HG02623 (cell line): Measurements from ENCODE around the gene ABHD5.

ENCODE experiments used
- ATAC-seq: cut with Tn5 transposase; IDR thresholded peaks from one replicate; pipeline ENCODE4 v1.9.1; 2021; ENCODE audit warnings: moderate library complexity; ENCODE audit not compliant: unreplicated experiment

The ABHD5 gene

DNA sequence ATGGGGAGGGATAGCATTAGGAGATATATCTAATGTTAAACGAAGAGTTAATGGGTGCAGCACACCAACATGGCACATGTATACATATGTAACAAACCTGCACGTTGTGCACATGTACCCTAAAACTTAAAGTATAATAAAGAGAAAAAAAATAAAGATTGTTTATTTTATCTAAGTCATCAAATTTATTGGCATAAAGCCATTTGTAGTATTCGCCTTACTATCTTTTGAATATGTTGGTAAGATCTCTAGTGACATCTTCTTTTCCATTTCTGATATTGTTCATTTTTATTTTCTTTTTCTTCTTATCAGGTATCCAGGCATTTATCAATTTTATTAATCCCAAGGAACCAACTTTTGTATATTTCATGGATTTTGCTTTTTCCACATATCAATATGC is 5.8 kb upstream of the ABHD5 start:
- ATAC-seq: no peak

DNA sequence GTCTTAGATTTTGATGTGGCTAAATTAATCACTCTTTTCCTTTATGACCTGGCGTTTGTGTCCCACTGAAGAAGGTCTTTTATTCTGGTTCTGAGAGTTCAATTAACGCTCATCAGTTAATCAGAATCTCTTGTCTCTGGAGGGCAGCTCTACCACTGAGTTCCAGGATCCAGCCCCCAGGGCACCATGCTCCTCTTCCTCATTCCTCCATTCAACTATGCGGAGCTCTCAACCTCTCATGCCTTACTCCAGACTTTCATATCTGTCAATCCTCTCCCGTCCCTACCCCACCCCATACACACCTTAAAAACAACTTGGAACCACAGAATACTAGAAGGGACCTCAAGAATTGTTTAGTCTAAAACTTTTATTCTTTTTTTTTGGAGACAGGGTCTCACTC is 4.8 kb upstream of the ABHD5 start:
- ATAC-seq: no peak

DNA sequence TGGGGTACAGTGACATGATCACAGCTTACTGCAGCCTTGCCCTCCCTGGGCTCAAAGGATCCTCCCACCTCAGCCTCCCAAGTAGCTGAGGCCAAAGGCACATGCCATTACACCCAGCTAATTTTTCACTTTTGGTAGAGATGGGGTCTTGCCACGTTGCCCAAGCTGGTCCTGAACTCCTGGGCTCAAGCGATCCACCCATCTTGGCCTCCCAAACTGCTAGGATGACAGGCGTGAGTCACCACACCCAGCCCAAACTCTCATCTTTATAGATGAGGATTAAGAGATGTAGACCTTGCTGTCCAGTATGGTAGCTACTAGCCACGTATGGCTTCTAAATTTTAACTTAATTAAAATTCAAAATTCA is 4.4 kb upstream of the ABHD5 start:
- ATAC-seq: no peak

DNA sequence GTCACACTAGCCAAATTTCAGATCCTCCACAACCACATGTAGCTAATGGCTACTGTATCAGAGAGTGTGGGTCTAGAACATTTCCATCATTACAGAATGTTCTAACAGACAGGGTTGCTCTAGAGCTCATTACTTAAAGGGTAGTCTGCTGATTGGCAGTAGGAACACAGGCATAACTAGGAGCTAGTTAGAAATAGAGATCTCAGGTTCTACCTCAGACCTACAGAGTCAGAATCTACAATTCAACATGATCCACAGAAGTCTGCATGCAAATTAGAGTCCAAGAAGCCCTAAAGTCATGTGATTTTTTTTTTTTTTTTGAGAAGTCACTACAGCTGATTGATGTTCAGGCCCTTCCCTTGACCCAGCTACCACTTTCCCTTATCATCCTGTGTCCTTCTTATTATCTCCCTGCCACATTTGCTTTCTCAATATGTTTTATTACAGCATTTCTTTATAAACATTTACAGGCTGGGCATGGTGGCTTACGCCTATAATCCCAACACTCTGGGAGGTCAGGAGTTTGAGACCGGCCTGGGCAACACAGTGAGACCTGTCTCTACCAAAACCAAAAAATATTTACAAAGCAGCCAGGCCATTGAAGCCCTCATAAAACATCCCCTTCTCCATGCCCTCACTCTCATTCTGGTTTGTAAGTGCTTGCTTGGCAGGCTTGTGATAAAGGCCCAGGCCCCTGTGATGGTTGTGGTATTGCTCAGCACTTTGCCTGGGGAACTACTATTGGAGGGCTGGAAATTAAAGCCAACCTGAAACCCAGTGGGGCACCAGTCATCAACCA is 3.8 kb upstream of the ABHD5 start:
- no peak for ATAC-seq

DNA sequence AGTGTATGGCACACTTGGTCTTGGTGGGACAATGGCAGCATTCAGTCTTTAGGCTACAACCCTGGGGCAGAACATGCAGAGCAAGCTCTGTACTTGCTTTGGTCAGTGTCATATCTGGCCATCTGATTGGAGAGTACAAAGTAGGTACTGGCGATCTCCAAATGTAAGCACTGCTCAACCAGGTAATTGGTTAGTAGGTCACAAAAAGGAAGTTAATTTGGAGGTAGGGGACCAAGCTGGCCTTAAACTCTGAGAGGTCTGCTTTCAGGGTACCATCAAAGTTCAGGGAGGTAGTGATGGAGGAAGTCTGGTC is 3.3 kb upstream of the ABHD5 start:
- ATAC-seq: no peak

DNA sequence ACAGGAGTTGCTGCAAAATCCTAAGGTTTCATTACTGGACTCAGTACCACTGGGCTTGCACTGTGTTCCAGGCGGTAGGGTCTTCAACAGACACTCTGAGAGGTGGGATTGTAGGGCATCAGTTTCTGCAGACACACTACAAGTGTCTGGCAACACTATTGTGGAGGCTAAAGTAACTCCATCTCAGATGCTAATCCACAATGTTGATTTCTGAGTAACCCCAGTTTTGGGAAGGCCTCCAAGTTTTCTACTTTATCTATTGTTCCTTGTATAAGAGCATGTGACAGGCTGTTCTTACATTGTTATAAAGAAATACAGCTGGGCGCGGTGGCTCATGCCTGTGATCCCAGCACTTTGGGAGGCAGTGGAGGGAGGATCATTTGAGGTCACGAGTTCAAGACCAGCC is 2.5 kb upstream of the ABHD5 start:
- ATAC-seq: no peak

DNA sequence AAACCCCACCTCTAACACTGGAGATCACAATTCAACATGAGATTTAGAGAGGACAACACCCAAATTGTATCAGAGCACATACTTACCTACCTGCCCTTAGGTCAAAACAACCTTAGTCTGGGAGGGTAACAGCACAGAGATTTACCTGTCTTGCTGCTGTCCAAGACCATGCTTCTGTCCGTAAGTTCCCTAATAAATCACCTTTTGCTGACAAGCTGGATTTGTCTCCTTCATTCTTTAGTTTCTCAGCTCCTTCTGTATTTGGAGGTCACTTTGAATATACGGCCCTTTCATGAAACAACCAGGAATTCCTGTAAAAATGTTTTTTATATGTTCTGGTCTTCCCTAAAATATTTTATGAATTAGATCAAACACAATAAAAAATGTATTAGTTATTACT is 1.6 kb upstream of the ABHD5 start:
- ATAC-seq: no peak

DNA sequence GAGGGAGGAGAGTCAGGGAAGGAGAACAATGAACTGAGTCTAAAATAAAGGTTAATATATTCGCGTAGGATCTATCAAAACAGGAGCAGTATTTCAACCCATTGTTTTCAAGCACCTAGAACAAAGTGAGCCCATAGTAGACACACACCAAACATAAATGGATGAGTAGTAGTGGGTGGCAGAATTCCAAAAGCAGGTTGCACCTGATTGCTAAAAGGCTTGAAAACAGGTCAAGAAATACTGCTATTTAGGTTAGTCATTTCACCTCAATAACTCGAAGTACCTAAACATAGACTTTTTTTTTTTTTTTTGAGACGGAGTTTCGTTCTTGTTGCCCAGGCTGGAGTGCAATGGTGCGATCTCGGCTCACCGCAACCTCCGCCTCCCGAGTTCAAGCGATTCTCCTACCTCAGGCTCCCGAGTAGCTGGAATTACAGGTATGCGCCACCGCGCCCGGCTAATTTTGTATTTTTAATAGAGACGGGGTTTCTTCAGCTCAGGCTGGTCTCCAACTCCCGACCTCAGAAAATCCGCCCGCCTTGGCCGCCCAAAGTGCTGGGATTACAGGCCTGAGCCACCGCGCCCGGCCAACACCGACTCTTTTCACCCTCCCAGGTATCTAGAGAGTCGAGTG is 855 bp upstream of the ABHD5 start:
- ATAC-seq: no peak

DNA sequence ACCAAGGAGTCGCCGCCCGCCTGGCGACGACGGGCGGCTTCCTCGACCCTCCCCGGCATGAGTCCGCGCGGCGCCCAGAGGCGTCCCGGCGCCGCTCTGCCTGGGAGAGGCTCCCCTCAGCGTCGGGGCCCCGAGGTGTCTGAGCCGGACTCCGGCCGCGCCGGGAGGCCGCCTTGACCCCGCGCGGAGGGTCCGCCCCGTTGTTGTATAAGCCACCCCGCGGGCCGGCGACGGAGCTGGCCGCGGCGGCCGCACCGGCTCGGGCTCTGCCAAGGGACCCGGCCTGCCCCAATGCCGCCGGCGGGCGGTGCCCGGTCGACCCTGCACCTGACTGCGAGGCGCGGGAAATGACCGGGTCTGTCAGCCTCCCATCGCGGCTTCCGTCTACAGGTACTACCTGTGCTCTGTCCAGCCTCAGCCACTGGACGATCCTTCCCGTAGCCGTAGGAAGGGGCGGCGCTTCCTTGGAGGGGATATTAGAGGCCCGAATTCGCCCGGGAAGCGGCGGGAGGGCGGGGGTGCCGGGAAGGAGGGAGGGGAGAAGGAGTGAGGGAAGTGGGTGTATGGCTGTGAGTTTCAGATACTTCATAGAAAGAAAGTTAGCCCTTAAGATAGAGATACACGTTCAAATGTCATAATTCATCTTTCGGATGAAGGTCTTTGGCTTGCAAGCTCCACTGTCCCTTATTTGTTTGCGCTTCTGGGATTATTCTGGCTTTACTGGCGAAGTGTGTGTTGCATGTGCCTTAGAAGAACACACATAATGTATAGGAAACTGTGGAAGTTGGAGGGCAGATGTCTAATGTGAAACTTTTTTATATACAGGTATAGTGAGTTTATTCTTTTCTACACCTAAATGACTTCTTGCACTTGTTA is 620 bp downstream of the ABHD5 start:
- ATAC-seq: peak; percentile 29

DNA sequence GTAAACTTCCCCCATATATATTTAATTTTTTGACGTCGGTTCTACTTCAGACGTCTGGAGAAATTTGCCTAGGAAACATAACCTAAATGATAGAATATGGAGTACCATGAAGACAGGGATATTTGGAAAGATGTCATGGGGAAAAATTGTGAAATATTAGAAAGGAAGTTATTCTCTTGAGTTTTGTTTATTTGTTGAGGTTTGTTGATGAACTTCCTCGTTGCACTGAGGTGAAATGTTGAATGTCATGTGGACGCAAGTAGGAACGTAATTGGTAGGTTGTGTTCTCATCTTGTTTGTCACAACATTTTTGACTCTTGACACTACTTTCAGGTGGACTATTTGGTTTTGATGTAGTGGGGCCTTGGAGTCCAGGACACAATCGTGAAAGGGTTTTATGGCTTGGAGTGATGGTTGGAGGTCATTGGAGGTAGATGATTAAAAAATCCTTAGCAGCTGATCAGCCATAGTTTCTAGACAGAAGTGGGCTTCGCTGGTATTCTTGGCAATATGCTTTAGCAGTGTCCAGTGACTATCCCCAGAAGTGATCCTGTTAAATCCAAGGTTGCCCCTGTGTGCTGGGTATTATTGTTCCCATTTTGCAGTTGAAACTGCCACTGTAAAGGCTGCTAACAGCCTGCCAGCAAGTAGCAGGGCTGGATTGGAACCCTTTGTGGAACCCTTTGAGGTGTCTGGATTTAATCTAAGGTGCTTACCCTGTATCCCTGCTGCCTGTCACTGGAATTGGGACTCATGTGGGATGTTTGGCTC is 1.5 kb downstream of the ABHD5 start:
- ATAC-seq: no peak

DNA sequence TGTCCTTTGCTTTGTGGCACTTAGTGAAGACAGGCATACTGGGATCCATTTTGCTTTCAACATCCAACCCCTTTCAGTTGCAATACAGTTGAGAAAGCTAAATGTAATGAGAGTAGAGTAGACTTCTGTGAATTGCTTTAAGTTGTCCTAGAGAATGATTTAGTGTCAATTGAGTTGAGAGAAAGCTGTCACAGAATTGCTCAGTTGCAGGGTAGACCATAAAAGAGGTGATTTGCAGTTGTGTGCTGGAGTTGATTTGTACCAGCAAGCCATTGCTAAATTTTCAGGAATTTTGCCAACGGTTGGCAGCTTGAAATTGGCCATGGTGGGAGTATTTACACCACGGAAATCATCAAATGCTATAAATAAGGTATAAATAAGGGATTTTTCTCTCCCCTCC is 2.2 kb downstream of the ABHD5 start:
- no peak for ATAC-seq

DNA sequence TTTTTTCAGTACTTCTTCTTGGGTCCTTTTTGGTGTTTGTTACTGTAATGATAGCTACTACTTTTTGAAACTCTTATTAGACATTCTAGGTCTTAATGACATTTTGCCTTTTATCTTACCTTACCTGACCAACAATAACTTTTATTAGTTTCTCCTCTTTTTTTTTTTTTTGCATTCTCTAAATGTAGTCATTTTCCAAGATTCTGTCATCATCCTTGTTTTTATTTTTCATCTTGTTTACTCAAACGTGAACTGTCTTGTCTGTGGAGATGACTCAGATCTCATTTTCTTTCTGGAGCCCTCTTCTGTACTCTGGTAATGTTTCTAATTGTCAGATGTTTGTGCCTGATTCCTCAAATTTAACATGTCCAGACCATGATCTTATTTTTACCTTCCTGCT is 2.9 kb downstream of the ABHD5 start:
- ATAC-seq: no peak

DNA sequence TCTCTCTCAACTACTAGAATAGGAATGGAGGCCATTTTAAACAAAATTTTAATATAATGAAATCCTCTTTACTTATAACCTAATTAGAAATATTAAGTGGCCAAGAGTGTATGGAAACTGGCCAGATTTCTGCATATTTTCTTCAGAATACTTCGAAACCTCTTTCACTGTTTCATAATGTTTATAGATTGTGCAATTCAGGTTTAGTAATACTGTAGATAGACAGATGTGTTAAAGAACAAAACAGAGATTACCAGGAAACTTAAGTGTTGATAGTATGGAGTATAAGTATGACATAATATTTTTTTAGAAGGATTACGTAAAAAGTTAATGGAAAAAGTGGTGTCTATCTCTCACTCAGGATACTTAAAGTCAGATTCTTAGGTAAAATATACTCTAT is 4.7 kb downstream of the ABHD5 start:
- ATAC-seq: no peak

DNA sequence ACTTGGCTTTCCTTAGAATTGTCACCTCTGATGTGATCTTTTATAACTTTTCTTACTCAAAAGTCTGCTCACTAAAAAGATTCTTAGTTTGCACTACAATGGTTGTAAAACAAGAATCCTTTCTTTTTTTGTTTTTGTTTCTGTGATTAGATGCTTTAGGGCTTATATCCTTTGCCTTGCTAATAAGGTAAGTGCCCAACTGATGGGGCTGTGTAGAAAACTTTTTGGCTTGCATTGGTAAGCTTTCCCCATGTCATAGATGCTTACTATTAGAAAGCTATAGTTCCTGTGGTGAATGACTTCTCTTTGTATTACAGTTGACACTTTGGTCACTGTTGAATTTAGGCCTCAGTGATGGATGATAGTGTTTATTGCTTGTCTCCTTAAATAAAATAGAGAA is 5.1 kb downstream of the ABHD5 start:
- ATAC-seq: no peak

DNA sequence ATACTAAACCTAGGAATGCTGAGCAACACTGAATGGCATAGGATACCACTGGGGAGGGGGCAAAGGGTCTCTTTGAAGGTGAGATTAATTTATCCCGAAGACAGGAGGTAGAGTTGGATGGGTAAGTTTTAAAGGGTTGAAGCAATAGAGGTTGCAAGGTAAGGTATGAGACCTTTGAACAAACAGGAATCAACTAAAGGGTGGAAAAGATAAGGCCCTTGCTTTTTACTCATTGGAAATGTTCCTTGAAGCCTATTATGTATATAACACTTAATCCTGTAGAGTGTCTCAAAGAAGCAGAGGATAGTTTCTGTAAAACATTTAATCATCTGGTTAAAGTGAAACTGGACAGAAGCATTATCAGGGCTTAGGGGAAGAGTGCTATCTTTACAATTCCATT is 5.7 kb downstream of the ABHD5 start:
- no peak for ATAC-seq

DNA sequence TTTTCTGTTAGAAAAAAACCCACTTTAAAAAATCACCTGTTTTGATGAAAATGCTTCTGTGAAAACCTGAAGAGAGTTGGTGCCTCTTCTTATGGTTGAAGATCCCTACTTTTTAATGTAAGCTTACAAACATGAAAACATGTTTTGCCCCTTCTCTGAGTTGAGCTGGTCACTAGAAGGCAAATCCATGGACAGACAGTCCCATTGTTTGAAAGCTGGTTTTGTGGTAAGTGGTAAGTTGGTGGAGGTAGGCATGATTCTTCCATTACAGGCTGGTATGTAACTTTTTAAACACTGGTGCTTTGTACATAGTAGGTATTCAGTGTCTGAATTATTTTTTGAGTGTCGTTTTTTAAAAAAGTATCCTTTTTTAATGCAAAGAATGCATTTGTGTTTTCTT is 6.1 kb downstream of the ABHD5 start:
- no peak for ATAC-seq

DNA sequence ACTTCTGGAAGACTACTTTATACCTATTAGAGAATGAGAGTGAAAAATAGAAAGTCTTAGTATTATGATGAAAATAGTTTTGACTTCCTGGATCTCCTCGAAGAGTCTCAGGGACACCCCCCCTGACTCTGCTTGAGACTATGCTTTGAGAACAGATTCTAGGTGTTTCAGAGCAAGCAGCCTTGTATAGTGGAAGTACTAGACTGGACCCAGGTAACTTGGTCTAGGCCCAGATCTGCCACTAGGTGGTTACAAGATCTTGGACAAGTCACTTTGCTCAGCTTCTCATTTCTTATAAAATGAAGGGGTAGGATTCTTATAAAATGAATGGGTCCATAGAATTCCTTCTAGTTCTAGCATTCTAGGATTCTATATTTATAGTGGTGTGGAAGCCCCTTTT is 9.1 kb downstream of the ABHD5 start:
- peak; percentile 84 for ATAC-seq

DNA sequence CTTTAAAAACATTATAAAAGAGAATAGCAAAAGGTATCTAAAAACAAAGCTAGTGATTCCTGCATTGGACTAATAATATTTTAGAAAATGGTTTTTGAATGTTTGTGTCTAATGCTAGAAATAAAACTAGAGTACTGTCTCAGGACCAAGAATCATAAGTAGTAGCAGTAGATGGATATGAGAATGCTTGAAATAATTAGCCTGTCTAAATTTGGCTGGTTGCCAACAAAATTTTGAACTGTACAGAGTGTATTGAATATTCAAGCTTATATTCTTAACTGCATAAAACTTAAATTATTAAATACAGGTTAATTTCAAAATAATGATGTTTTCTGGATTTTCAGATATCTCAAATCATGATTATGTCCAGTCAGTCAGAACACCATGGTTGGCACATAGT is 14.0 kb downstream of the ABHD5 start:
- ATAC-seq: no peak

DNA sequence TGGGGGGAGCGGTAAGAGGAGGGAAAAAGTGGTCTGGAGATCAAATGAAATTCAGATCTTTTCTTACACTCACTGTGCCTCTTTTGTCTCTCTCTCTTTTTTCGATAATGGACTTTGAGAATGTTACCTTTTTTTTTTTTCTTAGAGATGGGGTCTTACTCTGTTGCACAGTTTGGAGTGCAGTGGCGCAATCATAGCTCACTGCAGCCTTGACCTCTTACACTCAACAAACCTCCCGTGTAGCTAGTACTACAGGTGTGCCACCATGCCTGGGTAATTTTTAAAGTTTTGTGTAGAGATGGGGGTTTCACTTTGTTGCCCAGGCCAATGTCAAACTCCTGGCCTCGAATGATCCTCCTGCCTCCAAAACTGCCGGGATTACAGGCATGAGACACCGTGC is 15.6 kb downstream of the ABHD5 start:
- no peak for ATAC-seq

DNA sequence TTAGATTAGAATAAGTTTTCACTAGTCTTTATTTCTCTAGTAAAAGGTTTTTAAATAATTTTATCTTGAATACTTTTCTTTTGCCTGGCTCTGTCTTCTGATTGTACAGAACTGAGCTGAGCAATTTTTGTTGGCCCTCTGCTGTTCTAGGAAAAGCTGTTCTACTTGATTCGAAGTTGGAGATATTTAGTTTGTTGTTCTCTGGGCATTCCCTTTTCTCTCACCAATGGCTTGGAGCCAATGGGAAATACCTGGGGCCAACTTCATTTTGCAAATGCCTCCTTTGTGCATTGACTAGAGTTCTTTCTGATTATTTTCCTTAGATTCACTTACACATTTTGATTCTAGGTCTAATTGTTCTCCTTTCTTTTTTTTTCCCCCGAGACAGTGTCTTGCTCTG is 16.5 kb downstream of the ABHD5 start:
- no peak for ATAC-seq

DNA sequence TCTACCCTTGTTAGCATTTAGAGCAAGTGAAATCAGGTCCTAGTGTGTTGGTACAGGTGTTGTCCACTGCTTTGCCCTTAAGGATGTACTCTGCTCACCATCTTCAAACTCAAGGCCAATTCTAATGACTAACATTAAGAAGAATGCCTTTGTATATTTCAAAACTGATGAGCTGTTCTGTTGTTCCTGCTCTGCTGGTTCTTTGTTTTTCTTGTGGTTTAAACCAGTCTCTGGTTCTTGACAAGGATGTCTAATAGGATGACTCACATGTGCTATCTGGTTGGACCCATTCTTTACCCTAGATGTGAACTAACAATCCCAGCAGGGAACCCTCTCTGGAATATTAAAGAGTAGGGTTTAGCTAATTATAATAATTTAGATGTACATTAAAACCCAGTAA is 17.3 kb downstream of the ABHD5 start:
- no peak for ATAC-seq
